Stomach (tissue), 9 donors: Measurements from ENCODE around the gene DOCK9. TPM values are rescaled to one million over a fixed set of nuclear protein-coding genes. Genes with fewer than 3 reads are reported as not detected.

Experiments used
- DNase-seq, 2 donors: peaks; one replicate each; pipeline versions ENCODE4 v3.0.0 to v3.0.0-alpha.2; 2013 to 2019
- H3K27ac ChIP-seq, 5 donors: fragments of 200-600 bp in 4 of 5; sonication (generic) in 4 of 5; one replicate each; pipeline ENCODE4 v1.5.1; 2013 to 2019; ENCODE audit warnings: mild to moderate bottlenecking in 1 of 5, moderate library complexity in 1 of 5
- H3K27me3 ChIP-seq, 3 donors: fragments of 200-600 bp; sonication (generic); one replicate each; pipeline ENCODE4 v1.5.1; 2017 to 2019; ENCODE audit warnings: mixed run types in 1 of 3
- H3K36me3 ChIP-seq, 4 donors: fragments of 200-600 bp; sonication (generic); 1 replicate in 3 of 4; 2 replicates in 1 of 4; pipeline ENCODE4 v1.5.1; 2016 to 2019
- H3K4me1 ChIP-seq, 4 donors: fragments of 200-600 bp; sonication (generic); one replicate each; pipeline ENCODE4 v1.5.1; 2016 to 2019
- H3K4me3 ChIP-seq, 4 donors: fragments of 200-600 bp; sonication (generic) in 3 of 4; one replicate each; pipeline ENCODE4 v1.5.1; 2016 to 2019; ENCODE audit warnings: mild to moderate bottlenecking in 1 of 4
- H3K9me3 ChIP-seq, 4 donors: fragments of 200-600 bp; sonication (generic); one replicate each; pipeline ENCODE4 v1.5.1; 2016 to 2019
- EP300 ChIP-seq: sonication (generic); formaldehyde crosslinking; IDR thresholded peaks from one replicate; pipeline ENCODE4 v1.6.1; 2017; ENCODE audit warnings: antibody characterized with exemption
- POLR2A ChIP-seq, 4 donors: fragments of 450-650 bp; IDR thresholded peaks; one replicate each; pipeline ENCODE4 v1.6.1; 2016; ENCODE audit warnings: antibody characterized with exemption in 4 of 4, control low read depth in 2 of 4, mild to moderate bottlenecking in 1 of 4, moderate library complexity in 1 of 4
- POLR2AphosphoS5 ChIP-seq, 3 donors: sonication (generic); formaldehyde crosslinking; IDR thresholded peaks; one replicate each; pipeline ENCODE4 v1.6.1; 2016; ENCODE audit warnings: antibody characterized with exemption in 3 of 3
- WGBS, 5 donors: extraction: QIAGEN DNeasy Blood & Tissue Kit in 3 of 5; methylation state at CpG; one replicate each; pipeline versions ENCODE4 v1.1.5 to v1.1.7; 2013 to 2018; 5-methylcytosine and 5-hydroxymethylcytosine counted together
- intact Hi-C: fragments of 100-400 bp; cut with DNase I; formaldehyde crosslinking; loops from one replicate; pipeline ENCODE4 v1.15.1; 2023; ENCODE audit warnings: low total_unique reads
- polyA plus RNA-seq, 3 donors: library from polyadenylated mRNA; stranded (reverse); fragments of 200-250 nt; gene quantifications; one replicate each; pipeline ENCODE4 v1.2.3, GENCODE V29; 2013
- total RNA-seq, 5 donors: library from RNA; depleted of rRNA; stranded (reverse); fragments of >200 nt; gene quantifications; one replicate each; pipeline versions ENCODE4 v1.1.0 to v1.2.3, GENCODE V29; 2014 to 2016
- TF ChIP-seq, protein P1 (sequence below), 7 experiments: fragments of 450-650 bp in 4 of 7; fragments of 200-600 bp in 3 of 7; sonication (generic) in 3 of 7; IDR thresholded peaks; one replicate each; pipeline ENCODE4 v1.5.1; 2016 to 2019; ENCODE audit warnings: antibody characterized with exemption in 7 of 7, control low read depth in 2 of 7, mild to moderate bottlenecking in 1 of 7
- donor health status: healthy with polysubstance abuse.
- donor health status: Bipolar disorder and iron deficiency.
- donor health status: healthy.

DOCK9 gene
- total and polyA plus RNA-seq, 8 donors: 8.7 to 97.9 (median 49.2) TPM

DNA sequence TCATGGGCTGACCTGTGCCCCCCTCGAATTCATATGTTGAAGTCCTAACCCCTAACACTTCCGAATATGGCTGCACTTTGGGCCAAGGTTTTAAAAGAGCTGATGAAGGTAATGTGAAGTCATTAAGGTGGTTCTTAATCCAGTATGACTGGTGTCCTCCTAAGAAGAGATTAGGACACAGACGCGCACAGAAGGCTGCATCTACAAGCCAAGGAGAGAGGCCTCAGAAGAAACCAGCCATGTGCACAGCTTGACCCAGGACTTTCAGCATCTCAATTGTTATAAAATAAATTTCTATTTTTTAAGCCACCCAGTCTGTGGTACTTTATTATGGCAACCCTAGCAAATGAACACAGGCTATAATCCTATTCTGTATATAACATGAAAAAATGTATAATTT is 99.9 kb downstream of the DOCK9 start:
- H3K27me3 ChIP-seq: no peaks in the 10 kb centered on the region
- H3K9me3 ChIP-seq: peaks cover 0 to 12% (median 8%) of the 10 kb centered on the region in 4 donors
- H3K4me3 ChIP-seq: no peak overlapping the region
- H3K4me1 ChIP-seq: peaks cover 0 to 10% (median 1%) of the 10 kb centered on the region in 4 donors
- no peak for DNase-seq
- WGBS, 5 donors: 89 to 97% (median 95%) methylated on average over 4 of the region's 4 CpGs
- intact Hi-C loops: no loop called here
- no peak overlapping the region for H3K27ac ChIP-seq
- H3K36me3 ChIP-seq: peaks cover 38 to 98% (median 94%) of the 10 kb centered on the region in 4 donors
- TF ChIP-seq POLR2A (IDR thresholded peaks at IDR 0.05): no peak
- no peak for TF ChIP-seq POLR2AphosphoS5 (IDR thresholded peaks at IDR 0.05)
- no peak for TF ChIP-seq EP300
- TF ChIP-seq, protein P1, sequence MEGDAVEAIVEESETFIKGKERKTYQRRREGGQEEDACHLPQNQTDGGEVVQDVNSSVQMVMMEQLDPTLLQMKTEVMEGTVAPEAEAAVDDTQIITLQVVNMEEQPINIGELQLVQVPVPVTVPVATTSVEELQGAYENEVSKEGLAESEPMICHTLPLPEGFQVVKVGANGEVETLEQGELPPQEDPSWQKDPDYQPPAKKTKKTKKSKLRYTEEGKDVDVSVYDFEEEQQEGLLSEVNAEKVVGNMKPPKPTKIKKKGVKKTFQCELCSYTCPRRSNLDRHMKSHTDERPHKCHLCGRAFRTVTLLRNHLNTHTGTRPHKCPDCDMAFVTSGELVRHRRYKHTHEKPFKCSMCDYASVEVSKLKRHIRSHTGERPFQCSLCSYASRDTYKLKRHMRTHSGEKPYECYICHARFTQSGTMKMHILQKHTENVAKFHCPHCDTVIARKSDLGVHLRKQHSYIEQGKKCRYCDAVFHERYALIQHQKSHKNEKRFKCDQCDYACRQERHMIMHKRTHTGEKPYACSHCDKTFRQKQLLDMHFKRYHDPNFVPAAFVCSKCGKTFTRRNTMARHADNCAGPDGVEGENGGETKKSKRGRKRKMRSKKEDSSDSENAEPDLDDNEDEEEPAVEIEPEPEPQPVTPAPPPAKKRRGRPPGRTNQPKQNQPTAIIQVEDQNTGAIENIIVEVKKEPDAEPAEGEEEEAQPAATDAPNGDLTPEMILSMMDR (IDR thresholded peaks at IDR 0.05): no peak

GRCh38 chr13:98877466-98877865 is 100.4 kb downstream of the DOCK9 start:
- no peak overlapping the region for H3K4me3 ChIP-seq
- H3K9me3 ChIP-seq: peaks cover 0 to 12% (median 8%) of the 10 kb centered on the region in 4 donors
- intact Hi-C loops: no loop called here
- H3K27ac ChIP-seq: no peak overlapping the region
- peaks cover 36 to 98% (median 94%) of the 10 kb centered on the region in 4 donors for H3K36me3 ChIP-seq
- 95 to 100% (median 100%) methylated on average over 3 of the region's 3 CpGs for WGBS, 5 donors
- TF ChIP-seq, protein P1 (IDR thresholded peaks at IDR 0.05): no peak
- TF ChIP-seq POLR2A (IDR thresholded peaks at IDR 0.05): no peak
- TF ChIP-seq POLR2AphosphoS5 (IDR thresholded peaks at IDR 0.05): no peak
- no peak for TF ChIP-seq EP300
- no peak for DNase-seq
- H3K4me1 ChIP-seq: peaks cover 0 to 10% (median 1%) of the 10 kb centered on the region in 4 donors
- H3K27me3 ChIP-seq: no peaks in the 10 kb centered on the region

GRCh38 chr13:98875146-98875729 is 102.6 kb downstream of the DOCK9 start:
- Histone ChIP-seq H3K27ac (no peak overlapping the region), H3K4me3 (no peak overlapping the region), H3K36me3 (peaks cover 25 to 90% (median 84%) of the 10 kb centered on the region in 4 donors), H3K27me3 (no peaks in the 10 kb centered on the region), H3K4me1 (peaks cover 0 to 10% (median 1%) of the 10 kb centered on the region in 4 donors), H3K9me3 (peaks cover 0 to 12% (median 8%) of the 10 kb centered on the region in 4 donors)
- WGBS, 5 donors: 50 to 63% (median 55%) methylated on average over 1 of the region's 1 CpG
- TF ChIP-seq POLR2AphosphoS5 (IDR thresholded peaks at IDR 0.05): no peak
- TF ChIP-seq, protein P1 (IDR thresholded peaks at IDR 0.05): no peak
- TF ChIP-seq POLR2A (IDR thresholded peaks at IDR 0.05): no peak
- TF ChIP-seq EP300: no peak
- no peak for DNase-seq
- intact Hi-C loops: no loop called here

GRCh38 chr13:98874029-98874397 is 103.9 kb downstream of the DOCK9 start:
- peaks cover 17 to 78% (median 72%) of the 10 kb centered on the region in 4 donors for H3K36me3 ChIP-seq
- no peak for TF ChIP-seq POLR2AphosphoS5 (IDR thresholded peaks at IDR 0.05)
- TF ChIP-seq, protein P1 (IDR thresholded peaks at IDR 0.05): no peak
- no peak for TF ChIP-seq POLR2A (IDR thresholded peaks at IDR 0.05)
- no peak for TF ChIP-seq EP300
- intact Hi-C loops: no loop called here

More at GRCh38 chr13:98874029-98874397, 103.9 kb downstream of the DOCK9 start:
- H3K27me3 ChIP-seq: no peaks in the 10 kb centered on the region
- DNase-seq: no peak
- WGBS, 5 donors: 93 to 100% (median 94%) methylated on average over 2 of the region's 2 CpGs
- H3K4me3 ChIP-seq: no peak overlapping the region
- H3K9me3 ChIP-seq: peaks cover 0 to 12% (median 8%) of the 10 kb centered on the region in 4 donors
- no peak overlapping the region for H3K27ac ChIP-seq
- H3K4me1 ChIP-seq: peaks cover 0 to 10% (median 1%) of the 10 kb centered on the region in 4 donors
